Astrocyte (in vitro differentiated cells and primary cell): ENCODE data around the gene JPH3.

Experiments
- EZH2 ChIP-seq: IDR thresholded peaks from 2 replicates; pipeline ENCODE4 v1.6.1; 2012; ENCODE audit warnings: mild to moderate bottlenecking, low read length, inconsistent platforms; ENCODE audit not compliant: insufficient read depth
- TF ChIP-seq, protein P1 (sequence below): IDR thresholded peaks from 2 replicates; pipeline ENCODE4 v1.5.1; 2011; ENCODE audit warnings: low read depth, mild to moderate bottlenecking, inconsistent platforms, low read length, moderate library complexity; ENCODE audit not compliant: insufficient read depth

DNA sequence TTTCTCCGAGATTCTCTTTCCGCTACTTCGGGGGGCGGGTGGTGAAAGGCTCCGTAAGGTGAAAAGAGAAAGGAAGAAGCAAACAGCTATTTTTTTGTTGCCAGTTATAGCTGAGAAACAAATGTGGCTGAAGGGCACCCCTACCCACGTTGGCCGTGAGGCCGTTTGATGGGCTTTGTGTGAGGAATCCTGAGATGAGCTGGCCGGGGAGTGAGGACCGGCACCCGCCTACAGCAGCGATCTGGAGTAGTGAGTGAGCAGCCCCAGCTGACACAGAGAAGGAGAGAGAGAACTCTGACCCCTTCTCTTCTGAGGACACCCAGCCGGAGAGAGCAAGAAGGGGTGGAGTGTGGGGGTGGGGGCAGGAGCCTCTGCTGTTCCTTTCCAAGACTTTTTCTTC is 5.6 kb downstream of the JPH3 start:
- TF ChIP-seq, protein P1, sequence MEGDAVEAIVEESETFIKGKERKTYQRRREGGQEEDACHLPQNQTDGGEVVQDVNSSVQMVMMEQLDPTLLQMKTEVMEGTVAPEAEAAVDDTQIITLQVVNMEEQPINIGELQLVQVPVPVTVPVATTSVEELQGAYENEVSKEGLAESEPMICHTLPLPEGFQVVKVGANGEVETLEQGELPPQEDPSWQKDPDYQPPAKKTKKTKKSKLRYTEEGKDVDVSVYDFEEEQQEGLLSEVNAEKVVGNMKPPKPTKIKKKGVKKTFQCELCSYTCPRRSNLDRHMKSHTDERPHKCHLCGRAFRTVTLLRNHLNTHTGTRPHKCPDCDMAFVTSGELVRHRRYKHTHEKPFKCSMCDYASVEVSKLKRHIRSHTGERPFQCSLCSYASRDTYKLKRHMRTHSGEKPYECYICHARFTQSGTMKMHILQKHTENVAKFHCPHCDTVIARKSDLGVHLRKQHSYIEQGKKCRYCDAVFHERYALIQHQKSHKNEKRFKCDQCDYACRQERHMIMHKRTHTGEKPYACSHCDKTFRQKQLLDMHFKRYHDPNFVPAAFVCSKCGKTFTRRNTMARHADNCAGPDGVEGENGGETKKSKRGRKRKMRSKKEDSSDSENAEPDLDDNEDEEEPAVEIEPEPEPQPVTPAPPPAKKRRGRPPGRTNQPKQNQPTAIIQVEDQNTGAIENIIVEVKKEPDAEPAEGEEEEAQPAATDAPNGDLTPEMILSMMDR: no peak
- TF ChIP-seq EZH2: no peak
